ENCODE data around the gene SCAF8. TPM values are rescaled to one million over a fixed set of nuclear protein-coding genes. Genes with fewer than 3 reads are reported as not detected.

Gene SCAF8
- total and polyA plus RNA-seq, 9 of the 15 experiments (the other 6 are each of a cell fraction or from before 2014, with no cell fraction given) = 10.5 to 46.6 (median 23.2) TPM

GRCh38 chr6:154733183-154733625 is at the start of gene SCAF8 (continued):
- peak; percentile 50 to 88 for TF ChIP-seq E2F6 (IDR thresholded peaks at IDR 0.05; ENCODE audit: borderline replicate concordance in 1 of 2, extremely low read depth in 1 of 2, insufficient read depth in 1 of 2, insufficient read length in 1 of 2, low read depth in 1 of 2, low read length in 1 of 2, poor library complexity in 1 of 2, severe bottlenecking in 1 of 2)
- TF ChIP-seq ZNF124 (CRISPR knock-in tag; IDR thresholded peaks at IDR 0.05) = no peak
- TF ChIP-seq ZNF766 (CRISPR knock-in tag; conservative IDR thresholded peaks at IDR 0.05) = peak; percentile 22; the same call in 1 of the 2 replicates
- no peak for TF ChIP-seq HOXB6 (CRISPR knock-in tag; IDR thresholded peaks at IDR 0.05; ENCODE audit: borderline replicate concordance)
- TF ChIP-seq ERF (CRISPR knock-in tag; IDR thresholded peaks at IDR 0.05) = peak; percentile 94
- TF ChIP-seq ZEB2 (IDR thresholded peaks at IDR 0.05) = no peak
- TF ChIP-seq HEY1 (CRISPR knock-in tag; IDR thresholded peaks at IDR 0.05; ENCODE audit: borderline replicate concordance) = no peak
- TF ChIP-seq LARP7 (IDR thresholded peaks at IDR 0.05) = no peak
- no peak for TF ChIP-seq ZNF609 (CRISPR knock-in tag; IDR thresholded peaks at IDR 0.05; ENCODE audit: borderline replicate concordance)
- no peak for TF ChIP-seq BDP1 (IDR thresholded peaks at IDR 0.05; ENCODE audit: insufficient read depth, insufficient read length)
- TF ChIP-seq FOXJ2 (tag; IDR thresholded peaks at IDR 0.05) = no peak
- peak; percentile 46 to 52 for TF ChIP-seq RAD21 (CRISPR knock-in tag; conservative IDR thresholded peaks at IDR 0.05 in 1 of 2, IDR thresholded peaks at IDR 0.05 in 1 of 2)

Measured in K562 (cell line).